Measurements from ENCODE around the gene WHAMM.

DNA sequence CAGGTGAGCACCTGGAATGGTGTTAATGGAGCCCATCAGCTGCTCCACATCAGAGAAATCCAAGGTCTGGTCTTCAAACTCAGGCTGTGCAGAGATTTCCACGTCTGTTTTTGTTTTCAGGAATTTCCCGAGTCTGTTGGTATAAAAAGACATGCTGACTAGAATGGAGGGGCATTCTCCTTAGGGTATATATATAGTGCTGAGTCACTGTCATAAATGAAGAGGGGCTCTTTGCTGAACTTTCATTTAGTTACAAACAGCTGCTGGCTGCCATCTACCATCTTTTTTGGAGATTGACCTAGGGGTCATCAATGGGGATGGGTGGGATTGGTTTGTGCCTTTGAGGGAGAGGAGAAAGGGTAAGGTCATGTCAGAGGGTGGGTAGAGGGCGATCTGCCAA lies 30.7 kb upstream of the WHAMM start:
- TF ChIP-seq GATA2 (IDR thresholded peaks at IDR 0.05; ENCODE audit: low read depth, low read length) (no peak), GATA3 (IDR thresholded peaks at IDR 0.05; ENCODE audit: low read depth, low read length) (no peak)
